Transverse colon (tissue), 4 donors: Measurements from ENCODE around the gene PIGS. TPM values are rescaled to one million over a fixed set of nuclear protein-coding genes. Genes with fewer than 3 reads are reported as not detected.
A peak's percentile ranks its signal among the peaks of the same experiment; 100 is the strongest.

Experiments
- DNase-seq: peaks from one replicate; pipeline ENCODE4 v3.0.0-alpha.2; 2019
- H3K27ac ChIP-seq, 4 donors: fragments of 200-600 bp; sonication (generic); 2 replicates each; pipeline ENCODE4 v1.5.1; 2016 to 2018; ENCODE audit warnings: inconsistent platforms in 4 of 4
- H3K27me3 ChIP-seq: fragments of 200-600 bp; sonication (generic); 2 replicates; pipeline ENCODE4 v1.5.1; 2017; ENCODE audit warnings: inconsistent platforms
- H3K36me3 ChIP-seq, 4 donors: fragments of 200-600 bp; sonication (generic); 2 replicates each; pipeline ENCODE4 v1.5.1; 2017 to 2019; ENCODE audit warnings: inconsistent platforms in 4 of 4
- H3K4me1 ChIP-seq, 4 donors: fragments of 200-600 bp; sonication (generic); 2 replicates each; pipeline ENCODE4 v1.5.1; 2017 to 2020; ENCODE audit warnings: inconsistent platforms in 4 of 4
- H3K4me3 ChIP-seq, 4 donors: fragments of 200-600 bp; sonication (generic); 1 replicate in 1 of 4; 2 replicates in 3 of 4; pipeline versions ENCODE4 v1.5.1 to v1.6.1; 2017 to 2019; ENCODE audit warnings: inconsistent platforms in 4 of 4
- H3K9me3 ChIP-seq, 2 donors: fragments of 200-600 bp; sonication (generic); 2 replicates each; pipeline ENCODE4 v1.5.1; 2017 to 2019; ENCODE audit warnings: inconsistent platforms in 2 of 2
- EP300 ChIP-seq: sonication (generic); formaldehyde crosslinking; IDR thresholded peaks from one replicate; pipeline ENCODE4 v1.6.1; 2017; ENCODE audit warnings: antibody characterized with exemption, low read depth
- POLR2A ChIP-seq: fragments of 450-650 bp; IDR thresholded peaks from one replicate; pipeline ENCODE4 v1.6.1; 2016; ENCODE audit warnings: antibody characterized with exemption, mild to moderate bottlenecking, moderate library complexity
- POLR2AphosphoS5 ChIP-seq, 3 donors: sonication (generic); formaldehyde crosslinking; IDR thresholded peaks; one replicate each; pipeline ENCODE4 v1.6.1; 2016; ENCODE audit warnings: antibody characterized with exemption in 3 of 3
- WGBS, 2 donors: methylation state at CpG; one replicate each; pipeline ENCODE4 v1.1.5; 2018; ENCODE audit warnings: low coverage in 1 of 2; 5-methylcytosine and 5-hydroxymethylcytosine counted together
- in situ Hi-C, 4 donors: fragments of 200-750 bp; cut with MboI; loops; one replicate each; pipeline versions ENCODE4 v1.15.0 to v1.15.1; 2017; ENCODE audit warnings: low sequenced_read_pairs in 3 of 4, low pct_ligation_motif_present in 1 of 4, low pct_unique_long_range_greater_than_20kb in 1 of 4
- intact Hi-C: fragments of 100-400 bp; cut with DNase I; formaldehyde crosslinking; loops from one replicate; pipeline ENCODE4 v1.15.1; 2023; ENCODE audit warnings: low total_unique reads
- total RNA-seq, 4 donors: library from RNA; depleted of rRNA; stranded (reverse); fragments of >200 nt; gene quantifications; one replicate each; pipeline ENCODE4 v1.1.0, GENCODE V29; 2016
- TF ChIP-seq, protein P1 (sequence below), 5 experiments: fragments of 200-600 bp in 3 of 5; fragments of 450-650 bp in 2 of 5; sonication (generic) in 3 of 5; IDR thresholded peaks; 1 replicate in 2 of 5; 2 replicates in 3 of 5; pipeline ENCODE4 v1.5.1; 2016 to 2017; ENCODE audit warnings: antibody characterized with exemption in 5 of 5, inconsistent platforms in 3 of 5, mild to moderate bottlenecking in 2 of 5, moderate library complexity in 1 of 5

Gene PIGS
- total RNA-seq, 4 donors from 2014 or later: 18.1 to 182 (median 87.6) TPM

DNA sequence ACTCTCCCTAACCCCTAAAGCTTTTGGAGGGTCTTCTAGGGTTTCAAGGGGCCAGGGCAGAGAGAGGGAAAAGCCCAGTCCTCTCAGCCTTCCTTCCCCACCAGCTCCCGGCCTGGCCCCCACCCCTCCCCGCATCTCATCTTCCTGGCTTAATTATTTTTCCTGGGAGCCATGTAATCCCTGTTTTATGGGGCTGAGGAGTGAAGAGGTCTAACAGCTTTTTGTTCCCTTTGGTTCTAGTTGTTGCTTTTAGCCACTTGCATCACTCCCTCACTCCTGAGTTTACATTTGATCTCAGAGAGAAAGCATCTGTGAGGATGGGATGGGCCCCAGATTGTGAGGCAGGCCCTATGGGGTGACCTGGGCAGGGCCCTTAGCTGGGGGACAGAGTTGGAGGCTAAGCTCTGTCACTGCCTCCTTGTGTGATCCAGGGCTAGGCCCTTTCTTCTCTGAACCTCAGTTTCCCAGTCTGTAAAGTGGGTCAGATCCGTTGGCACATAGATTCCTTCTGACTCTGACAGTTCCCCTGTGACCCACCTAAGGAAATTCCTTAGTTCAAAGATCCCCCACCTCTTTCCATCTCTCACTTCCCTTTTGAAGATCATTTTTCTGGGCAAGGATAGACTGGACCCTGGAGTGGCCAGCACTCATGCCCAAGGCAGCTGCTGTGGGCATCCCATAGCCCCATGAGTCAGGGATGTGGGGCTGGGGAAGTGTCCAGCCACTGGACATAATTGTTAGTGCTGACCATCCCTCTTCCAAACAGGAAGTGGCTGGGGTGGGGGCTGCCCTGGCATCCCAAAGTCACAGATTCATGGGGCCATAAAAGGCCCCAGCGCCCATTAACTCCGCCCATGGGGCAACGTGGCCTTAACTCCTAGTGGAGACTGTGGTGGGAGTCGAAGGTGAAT, 39.0 kb downstream of the PIGS start:
- Histone ChIP-seq H3K4me3 (no peak overlapping the region), H3K9me3 (no peaks in the 10 kb centered on the region), H3K27me3 (no peaks in the 10 kb centered on the region), H3K36me3 (no peaks in the 10 kb centered on the region), H3K27ac (no peak overlapping the region), H3K4me1 (peaks cover 3 to 36% (median 13%) of the 10 kb centered on the region in 4 donors)
- intact Hi-C loops (no loop called here), in situ Hi-C loops (loop anchor here in 1 of 4 donors (5.0 kb wide), 1 partner anchor 35 kb away; no protein-coding TSS in a partner anchor)
- DNase-seq: no peak
- 71 to 86% methylated on average over 1 to 4 of the region's 7 CpGs for WGBS, 2 donors
- TF ChIP-seq POLR2A (no peak), EP300 (no peak), POLR2AphosphoS5 (IDR thresholded peaks at IDR 0.05) (no peak)
- TF ChIP-seq, protein P1, sequence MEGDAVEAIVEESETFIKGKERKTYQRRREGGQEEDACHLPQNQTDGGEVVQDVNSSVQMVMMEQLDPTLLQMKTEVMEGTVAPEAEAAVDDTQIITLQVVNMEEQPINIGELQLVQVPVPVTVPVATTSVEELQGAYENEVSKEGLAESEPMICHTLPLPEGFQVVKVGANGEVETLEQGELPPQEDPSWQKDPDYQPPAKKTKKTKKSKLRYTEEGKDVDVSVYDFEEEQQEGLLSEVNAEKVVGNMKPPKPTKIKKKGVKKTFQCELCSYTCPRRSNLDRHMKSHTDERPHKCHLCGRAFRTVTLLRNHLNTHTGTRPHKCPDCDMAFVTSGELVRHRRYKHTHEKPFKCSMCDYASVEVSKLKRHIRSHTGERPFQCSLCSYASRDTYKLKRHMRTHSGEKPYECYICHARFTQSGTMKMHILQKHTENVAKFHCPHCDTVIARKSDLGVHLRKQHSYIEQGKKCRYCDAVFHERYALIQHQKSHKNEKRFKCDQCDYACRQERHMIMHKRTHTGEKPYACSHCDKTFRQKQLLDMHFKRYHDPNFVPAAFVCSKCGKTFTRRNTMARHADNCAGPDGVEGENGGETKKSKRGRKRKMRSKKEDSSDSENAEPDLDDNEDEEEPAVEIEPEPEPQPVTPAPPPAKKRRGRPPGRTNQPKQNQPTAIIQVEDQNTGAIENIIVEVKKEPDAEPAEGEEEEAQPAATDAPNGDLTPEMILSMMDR (IDR thresholded peaks at IDR 0.05): no peak

DNA sequence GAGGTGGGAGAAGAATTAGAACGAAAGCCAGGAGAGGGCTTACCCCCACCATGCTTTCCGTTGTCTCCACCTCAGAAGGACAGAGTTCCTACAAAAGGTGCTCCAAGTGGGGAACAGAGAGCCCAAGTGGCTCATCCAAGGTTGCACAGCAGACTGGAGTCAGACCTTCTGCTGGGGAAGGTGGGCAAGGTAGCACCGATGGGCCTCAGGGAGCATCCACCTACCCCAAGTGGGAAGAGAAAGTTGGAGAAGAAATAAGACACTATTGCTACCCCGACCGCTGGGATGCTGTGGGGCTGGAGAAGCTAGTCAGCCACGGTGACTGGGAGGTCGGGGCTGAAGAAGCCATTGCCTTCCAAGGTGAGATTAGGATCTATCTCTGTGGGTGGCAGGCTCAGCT, 40.4 kb downstream of the PIGS start:
- H3K27ac ChIP-seq: no peak overlapping the region
- H3K9me3 ChIP-seq: no peaks in the 10 kb centered on the region
- no peak for TF ChIP-seq EP300
- TF ChIP-seq POLR2AphosphoS5 (IDR thresholded peaks at IDR 0.05): no peak
- TF ChIP-seq, protein P1 (IDR thresholded peaks at IDR 0.05): no peak
- no peak for TF ChIP-seq POLR2A
- DNase-seq: no peak
- H3K4me1 ChIP-seq: peaks cover 3 to 42% (median 15%) of the 10 kb centered on the region in 4 donors
- H3K27me3 ChIP-seq: no peaks in the 10 kb centered on the region
- H3K36me3 ChIP-seq: no peaks in the 10 kb centered on the region
- H3K4me3 ChIP-seq: no peak overlapping the region
- in situ Hi-C loops (loop anchor here in 1 of 4 donors (5.0 kb wide), 1 partner anchor 34 kb away; no protein-coding TSS in a partner anchor), intact Hi-C loops (no loop called here)
- 81% methylated on average over 2 to 7 of the region's 7 CpGs for WGBS, 2 donors

DNA sequence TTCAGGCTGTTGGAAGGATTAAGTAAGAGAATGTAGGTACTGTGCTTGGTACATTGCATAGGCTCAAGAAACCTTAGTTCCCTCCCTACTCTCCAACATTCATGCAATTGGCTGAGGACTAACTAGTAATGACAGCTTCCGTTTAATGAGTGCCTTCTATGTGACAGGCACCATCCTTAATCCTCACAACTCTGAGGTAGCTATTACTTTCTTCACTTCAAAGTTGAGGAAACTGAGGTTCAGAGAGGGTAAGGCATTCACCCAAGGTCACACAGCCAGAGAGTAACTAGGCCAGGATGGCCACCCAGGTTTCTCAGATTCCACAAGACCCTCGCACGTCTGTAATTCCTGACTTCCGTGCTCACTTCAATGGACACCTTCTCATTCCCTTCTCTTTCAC, 41.1 kb downstream of the PIGS start:
- Histone ChIP-seq H3K36me3 (no peaks in the 10 kb centered on the region), H3K27ac (no peak overlapping the region), H3K4me3 (no peak overlapping the region), H3K9me3 (no peaks in the 10 kb centered on the region), H3K27me3 (no peaks in the 10 kb centered on the region), H3K4me1 (peaks cover 5 to 42% (median 21%) of the 10 kb centered on the region in 4 donors)
- DNase-seq: no peak
- intact Hi-C loops (no loop called here), in situ Hi-C loops (loop anchor here in 1 of 4 donors (5.0 kb wide), 1 partner anchor 33 kb away; no protein-coding TSS in a partner anchor)
- WGBS, 2 donors: 67 to 86% methylated on average over 1 to 4 of the region's 4 CpGs
- no peak for TF ChIP-seq POLR2A
- no peak for TF ChIP-seq EP300
- TF ChIP-seq POLR2AphosphoS5 (IDR thresholded peaks at IDR 0.05): no peak

DNA sequence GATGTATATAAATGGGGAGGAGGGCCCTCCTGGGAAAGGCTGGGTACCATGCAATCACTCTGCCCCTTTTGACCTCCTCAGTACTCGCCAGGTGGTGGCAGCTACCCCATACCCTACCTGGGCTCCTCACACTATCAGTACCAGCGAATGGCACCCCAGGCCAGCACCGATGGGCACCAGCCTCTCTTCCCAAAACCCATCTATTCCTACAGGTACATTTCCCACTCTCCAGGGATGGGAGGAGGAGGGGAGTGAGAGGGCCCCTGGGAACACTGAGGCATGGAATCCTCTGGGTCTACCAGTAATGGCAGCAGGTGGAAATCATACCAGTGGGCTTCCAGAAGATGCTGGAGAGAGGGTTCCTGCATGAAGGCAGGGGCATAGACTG, 42.3 kb downstream of the PIGS start:
- no peaks in the 10 kb centered on the region for H3K27me3 ChIP-seq
- no peak for DNase-seq
- intact Hi-C loops (no loop called here), in situ Hi-C loops (no loop called here)
- WGBS, 2 donors: 95% methylated on average over 3 of the region's 3 CpGs; no CpG with 5 or more reads in 1 of the 2 donors
- no peaks in the 10 kb centered on the region for H3K36me3 ChIP-seq
- H3K4me3 ChIP-seq: no peak overlapping the region
- no peaks in the 10 kb centered on the region for H3K9me3 ChIP-seq
- peaks cover 12 to 51% (median 31%) of the 10 kb centered on the region in 4 donors for H3K4me1 ChIP-seq
- H3K27ac ChIP-seq: peak overlapping the region in 1 of 4 donors; percentile 58
- no peak for TF ChIP-seq POLR2AphosphoS5 (IDR thresholded peaks at IDR 0.05)
- TF ChIP-seq POLR2A: no peak
- no peak for TF ChIP-seq EP300
- TF ChIP-seq, protein P1 (IDR thresholded peaks at IDR 0.05): no peak
